NK-92 (cell line): ENCODE measurements around the gene TRIP12.
"Not testable (repeated sequence)": the region's sequence is repeated elsewhere in the genome, so short reads cannot be mapped to it uniquely, and the experiment has no call there.

Experiments
- DNase-seq: peaks from one replicate; lab custom pipeline; 2025; ENCODE audit not compliant: unreplicated experiment; lab: John Stamatoyannopoulos, UW

TRIP12 gene

GRCh38 chr2:229921101-229921891 is 513 bp downstream of the TRIP12 start:
- no peak for DNase-seq

GRCh38 chr2:229920011-229920641 is 1.7 kb downstream of the TRIP12 start:
- no peak for DNase-seq

- DNase-seq = no peak
Observed at GRCh38 chr2:229917793-229918192, 4.0 kb downstream of the TRIP12 start.

GRCh38 chr2:229914171-229914570 is 7.6 kb downstream of the TRIP12 start:
- no peak for DNase-seq

GRCh38 chr2:229910832-229911412 is 10.9 kb downstream of the TRIP12 start:
- no peak for DNase-seq

- no peak for DNase-seq
Observed at GRCh38 chr2:229910147-229910831, 11.5 kb downstream of the TRIP12 start.

GRCh38 chr2:229909090-229909489 is 12.7 kb downstream of the TRIP12 start:
- no peak for DNase-seq

- no peak for DNase-seq
Observed at GRCh38 chr2:229905601-229906000, 16.2 kb downstream of the TRIP12 start.

GRCh38 chr2:229903037-229903436 is 18.8 kb downstream of the TRIP12 start:
- DNase-seq = no peak

GRCh38 chr2:229901819-229902218 is 20.0 kb downstream of the TRIP12 start:
- no peak for DNase-seq

- not testable (repeated sequence) for DNase-seq
Observed at GRCh38 chr2:229900514-229900913, 21.3 kb downstream of the TRIP12 start.

- no peak for DNase-seq
Observed at GRCh38 chr2:229900012-229900411, 21.8 kb downstream of the TRIP12 start.

- DNase-seq = no peak
Observed at GRCh38 chr2:229899604-229900003, 22.2 kb downstream of the TRIP12 start.

GRCh38 chr2:229896857-229897256 is 25.0 kb downstream of the TRIP12 start:
- no peak for DNase-seq

- no peak for DNase-seq
Observed at GRCh38 chr2:229889023-229889422, 32.8 kb downstream of the TRIP12 start.

GRCh38 chr2:229888031-229888430 is 33.8 kb downstream of the TRIP12 start:
- no peak for DNase-seq

GRCh38 chr2:229887441-229887840 is 34.4 kb downstream of the TRIP12 start:
- DNase-seq = no peak

- DNase-seq = no peak
Observed at GRCh38 chr2:229884775-229885699, 36.8 kb downstream of the TRIP12 start.

GRCh38 chr2:229882583-229882982 is 39.2 kb downstream of the TRIP12 start:
- DNase-seq = no peak

GRCh38 chr2:229880892-229881586 is 40.8 kb downstream of the TRIP12 start:
- no peak for DNase-seq
